NCI-H1930 (cell line): ENCODE measurements around the gene MEP1A.

Experiments
- DNase-seq, 2 experiments: peaks; one replicate each; lab custom pipeline; 2025; lab: John Stamatoyannopoulos, UW

MEP1A gene

GRCh38 chr6:46776070-46776712 is 17.0 kb upstream of the MEP1A start:
- no peak for DNase-seq

GRCh38 chr6:46777476-46778346 is 15.5 kb upstream of the MEP1A start:
- DNase-seq = no peak

- DNase-seq = peak; percentile 57 to 77
Observed at GRCh38 chr6:46781478-46782378, 11.5 kb upstream of the MEP1A start.

GRCh38 chr6:46784535-46784934 is 8.7 kb upstream of the MEP1A start:
- no peak for DNase-seq

GRCh38 chr6:46787871-46788540 is 5.2 kb upstream of the MEP1A start:
- DNase-seq = no peak

GRCh38 chr6:46788791-46789190 is 4.4 kb upstream of the MEP1A start:
- DNase-seq = no peak

GRCh38 chr6:46789434-46790354 is 3.5 kb upstream of the MEP1A start:
- no peak for DNase-seq

- no peak for DNase-seq
Observed at GRCh38 chr6:46790355-46790874, 2.8 kb upstream of the MEP1A start.

- no peak for DNase-seq
Observed at GRCh38 chr6:46792635-46793034, 554 bp upstream of the MEP1A start.

- no peak for DNase-seq
Observed at GRCh38 chr6:46794068-46794467, 879 bp downstream of the MEP1A start.

- DNase-seq = no peak
Observed at GRCh38 chr6:46795816-46796215, 2.6 kb downstream of the MEP1A start.

- DNase-seq = no peak
Observed at GRCh38 chr6:46796848-46797580, 3.8 kb downstream of the MEP1A start.

- DNase-seq = no peak
Observed at GRCh38 chr6:46799657-46800056, 6.5 kb downstream of the MEP1A start.

GRCh38 chr6:46808806-46809205 is 15.6 kb downstream of the MEP1A start:
- DNase-seq = no peak

GRCh38 chr6:46815130-46815529 is 21.9 kb downstream of the MEP1A start:
- no peak for DNase-seq

- DNase-seq = no peak
Observed at GRCh38 chr6:46816626-46817025, 23.4 kb downstream of the MEP1A start.

GRCh38 chr6:46819561-46819960 is 26.4 kb downstream of the MEP1A start:
- DNase-seq = no peak

GRCh38 chr6:46821458-46821881 is 28.3 kb downstream of the MEP1A start:
- DNase-seq = no peak

GRCh38 chr6:46828939-46829338 is 35.8 kb downstream of the MEP1A start:
- no peak for DNase-seq

GRCh38 chr6:46832816-46833215 is 39.6 kb downstream of the MEP1A start:
- no peak for DNase-seq
